ENCODE measurements around the gene ORM1. TPM values are rescaled to one million over a fixed set of nuclear protein-coding genes. Genes with fewer than 3 reads are reported as not detected.
A peak's percentile ranks its signal among the peaks of the same experiment; 100 is the strongest.

The ORM1 gene
- total and polyA plus RNA-seq, 12 donors = 2.9 to 26.0 (median 5.1) TPM; not detected in 1

- H3K4me3 ChIP-seq = no peak overlapping the region
- H3K27me3 ChIP-seq = no peaks in the 10 kb centered on the region
- intact Hi-C loops (cut with DNase I) = no loop called here
- peaks cover 0 to 19% of the 10 kb centered on the region in 2 donors for H3K36me3 ChIP-seq (replicated peaks in 1 of 2)
- no peak for DNase-seq
- 96 to 100% (median 98%) methylated on average over 1 of the region's 1 CpG for WGBS, 4 donors
- peaks cover 0 to 5% (median 0%) of the 10 kb centered on the region in 3 donors for H3K9me3 ChIP-seq (replicated peaks in 1 of 3)
- H3K4me1 ChIP-seq (replicated peaks in 1 of 2) = no peaks in the 10 kb centered on the region
- TF ChIP-seq CTCF (IDR thresholded peaks at IDR 0.05) (no peak), POLR2A (IDR thresholded peaks at IDR 0.05) (no peak)
- no peak overlapping the region for H3K27ac ChIP-seq
Observed at GRCh38 chr9:114296338-114296737, 26.6 kb upstream of the ORM1 start.

- intact Hi-C loops (cut with DNase I) = no loop called here
- no peaks in the 10 kb centered on the region for H3K27me3 ChIP-seq
- H3K36me3 ChIP-seq (replicated peaks in 1 of 2) = peaks cover 0 to 19% of the 10 kb centered on the region in 2 donors
- peak in 5 of 7 donors; percentile 9 to 41 (median 10) for DNase-seq
- TF ChIP-seq POLR2A (IDR thresholded peaks at IDR 0.05) = no peak
- no peak for TF ChIP-seq CTCF (IDR thresholded peaks at IDR 0.05)
- H3K27ac ChIP-seq = no peak overlapping the region
- 87 to 91% (median 88%) methylated on average over 12 to 15 of the region's 15 CpGs for WGBS, 4 donors
- H3K4me3 ChIP-seq = no peak overlapping the region
- H3K4me1 ChIP-seq (replicated peaks in 1 of 2) = no peaks in the 10 kb centered on the region
- peaks cover 0 to 5% (median 0%) of the 10 kb centered on the region in 3 donors for H3K9me3 ChIP-seq (replicated peaks in 1 of 3)
Observed at GRCh38 chr9:114299286-114300152, 23.4 kb upstream of the ORM1 start.

GRCh38 chr9:114300153-114300845, 22.6 kb upstream of the ORM1 start:
- no peak overlapping the region for H3K4me3 ChIP-seq
- H3K4me1 ChIP-seq (replicated peaks in 1 of 2) = no peaks in the 10 kb centered on the region
- intact Hi-C loops (cut with DNase I) = no loop called here
- peak in 3 of 7 donors; percentile 7 to 14 (median 13) for DNase-seq
- no peaks in the 10 kb centered on the region for H3K27me3 ChIP-seq
- H3K36me3 ChIP-seq (replicated peaks in 1 of 2) = peaks cover 0 to 15% of the 10 kb centered on the region in 2 donors
- no peak overlapping the region for H3K27ac ChIP-seq
- TF ChIP-seq CTCF (IDR thresholded peaks at IDR 0.05) = no peak
- TF ChIP-seq POLR2A (IDR thresholded peaks at IDR 0.05) = no peak
- no peaks in the 10 kb centered on the region for H3K9me3 ChIP-seq (replicated peaks in 1 of 3)
- 75 to 97% (median 94%) methylated on average over 2 to 4 of the region's 4 CpGs for WGBS, 4 donors

Measured in adrenal gland (tissue), 12 donors.